WTC11 (cell line): ENCODE results near the gene PIP4K2A. TPM values are rescaled to one million over a fixed set of nuclear protein-coding genes. Genes with fewer than 3 reads are reported as not detected.

Experiments used
- ATAC-seq: fragments of 200-7000 bp; cut with Tn5 transposase; 2 replicates; pipeline ENCODE4 v1.10.0; 2021; ENCODE audit warnings: mild to moderate bottlenecking, moderate library complexity
- CTCF ChIA-PET: fragments of 300-600 bp; sonication (Branson Sonifier 250); formaldehyde crosslinking; loops from one replicate; lab custom pipeline; 2021; ENCODE audit warnings: antibody characterized with exemption; lab: Charles Lee
- POLR2A ChIA-PET: fragments of 350-600 bp; sonication (Branson Sonifier 250); formaldehyde crosslinking; loops from one replicate; lab custom pipeline; 2021; ENCODE audit warnings: antibody characterized with exemption; lab: Charles Lee
- DNase-seq: peaks from one replicate; pipeline ENCODE4 v3.0.0; 2021; ENCODE audit warnings: low spot score
- H3K27ac Mint-ChIP-seq: 2 replicates; pipeline ENCODE4 v1.8.0; 2021; ENCODE audit warnings: mixed read lengths
- H3K27me3 Mint-ChIP-seq: 2 replicates; pipeline ENCODE4 v1.8.0; 2021; ENCODE audit warnings: low read depth, mild to moderate bottlenecking, moderate library complexity, mixed read lengths
- H3K36me3 Mint-ChIP-seq: 2 replicates; pipeline ENCODE4 v1.8.0; 2021; ENCODE audit warnings: mixed read lengths
- H3K4me1 Mint-ChIP-seq: 2 replicates; pipeline ENCODE4 v1.8.0; 2022; ENCODE audit warnings: mixed read lengths
- H3K4me3 Mint-ChIP-seq: 2 replicates; pipeline ENCODE4 v1.8.0; 2021; ENCODE audit warnings: mild to moderate bottlenecking, moderate library complexity, mixed read lengths
- H3K9me3 Mint-ChIP-seq: 2 replicates; pipeline ENCODE4 v1.8.0; 2021; ENCODE audit warnings: mixed read lengths
- ATF2 ChIP-seq: sonication (generic); formaldehyde crosslinking; IDR thresholded peaks from 2 replicates; pipeline ENCODE4 v1.8.1; 2022; ENCODE audit warnings: low read depth, missing genetic modification reagents, borderline replicate concordance
- E2F1 ChIP-seq: sonication (generic); formaldehyde crosslinking; IDR thresholded peaks from 2 replicates; pipeline ENCODE4 v1.8.0; 2022; ENCODE audit warnings: mild to moderate bottlenecking, missing genetic modification reagents
- ELF4 ChIP-seq: sonication (generic); formaldehyde crosslinking; IDR thresholded peaks from 2 replicates; pipeline ENCODE4 v1.8.1; 2022; ENCODE audit warnings: low read depth, mild to moderate bottlenecking, moderate library complexity, missing genetic modification reagents
- GTF2I ChIP-seq: fragments of 250-450 bp; sonication (Bioruptor Pico); conservative IDR thresholded peaks from 2 replicates; pipeline ENCODE4 v1.4.0; 2021; ENCODE audit warnings: mild to moderate bottlenecking
- NFYB ChIP-seq: sonication (generic); formaldehyde crosslinking; conservative IDR thresholded peaks from 2 replicates; pipeline ENCODE4 v1.8.0; 2022; ENCODE audit warnings: low read depth, missing genetic modification reagents
- PREB ChIP-seq: sonication (generic); formaldehyde crosslinking; IDR thresholded peaks from 2 replicates; pipeline ENCODE4 v1.8.1; 2022; ENCODE audit warnings: mild to moderate bottlenecking, missing genetic modification reagents, moderate library complexity, borderline replicate concordance
- PRRX2 ChIP-seq: fragments of 250-450 bp; sonication (Bioruptor Pico); IDR thresholded peaks from 2 replicates; pipeline ENCODE4 v1.8.0; 2021; ENCODE audit warnings: mild to moderate bottlenecking
- SOX15 ChIP-seq: fragments of 250-450 bp; sonication (Bioruptor Pico); IDR thresholded peaks from 2 replicates; pipeline ENCODE4 v1.9.0; 2021; ENCODE audit warnings: mild to moderate bottlenecking
- ZBTB21 ChIP-seq: sonication (generic); formaldehyde crosslinking; IDR thresholded peaks from 2 replicates; pipeline ENCODE4 v1.8.1; 2023; ENCODE audit warnings: mild to moderate bottlenecking, missing genetic modification reagents, borderline replicate concordance
- ZNF425 ChIP-seq: fragments of 250-450 bp; sonication (Bioruptor Pico); conservative IDR thresholded peaks from 2 replicates; pipeline ENCODE4 v1.9.0; 2021; ENCODE audit warnings: mild to moderate bottlenecking
- ZNF512 ChIP-seq: sonication (generic); formaldehyde crosslinking; IDR thresholded peaks from 2 replicates; pipeline ENCODE4 v1.8.1; 2022; ENCODE audit warnings: missing genetic modification reagents, borderline replicate concordance
- ZNF671 ChIP-seq: fragments of 250-450 bp; sonication (Bioruptor Pico); IDR thresholded peaks from 2 replicates; pipeline ENCODE4 v1.8.0; 2021; ENCODE audit warnings: mild to moderate bottlenecking
- total RNA-seq: library from RNA; stranded (reverse); gene quantifications from 3 replicates; pipeline ENCODE4 v1.2.3, GENCODE V29; 2021
- TF ChIP-seq, protein P1 (sequence below): fragments of 250-450 bp; sonication (Bioruptor Pico); IDR thresholded peaks from 2 replicates; pipeline ENCODE4 v1.8.0; 2021; ENCODE audit warnings: mild to moderate bottlenecking

Gene PIP4K2A
- total RNA-seq, 1 experiment from 2014 or later: 47.5 TPM

GRCh38 chr10:22541900-22542299, 172.5 kb downstream of the PIP4K2A start:
- H3K27me3 Mint-ChIP-seq: no peaks in the 10 kb centered on the region
- H3K4me3 Mint-ChIP-seq: no peak overlapping the region
- peaks cover 64% of the 10 kb centered on the region for H3K36me3 Mint-ChIP-seq
- CTCF ChIA-PET: no interaction called here
- POLR2A ChIA-PET: no interaction called here
- DNase-seq: no peak
- no peak overlapping the region for H3K27ac Mint-ChIP-seq
- peaks cover 3% of the 10 kb centered on the region; the same call in 1 of the 2 replicates for H3K4me1 Mint-ChIP-seq
- no peak for ATAC-seq
- H3K9me3 Mint-ChIP-seq: no peaks in the 10 kb centered on the region
- no peak for TF ChIP-seq SOX15 (CRISPR knock-in tag)
- no peak for TF ChIP-seq ZNF512 (CRISPR knock-in tag)
- TF ChIP-seq PRRX2 (CRISPR knock-in tag): no peak

- Mint-ChIP-seq H3K9me3 (no peaks in the 10 kb centered on the region), H3K4me3 (no peak overlapping the region), H3K4me1 (peaks cover 3% of the 10 kb centered on the region; the same call in 1 of the 2 replicates), H3K36me3 (peaks cover 61% of the 10 kb centered on the region), H3K27ac (no peak overlapping the region), H3K27me3 (no peaks in the 10 kb centered on the region)
- TF ChIP-seq GTF2I (CRISPR knock-in tag) (no peak), ZNF671 (CRISPR knock-in tag) (no peak), ATF2 (CRISPR knock-in tag) (no peak), ZBTB21 (CRISPR knock-in tag) (no peak), E2F1 (no peak), ELF4 (no peak)
- TF ChIP-seq, protein P1, sequence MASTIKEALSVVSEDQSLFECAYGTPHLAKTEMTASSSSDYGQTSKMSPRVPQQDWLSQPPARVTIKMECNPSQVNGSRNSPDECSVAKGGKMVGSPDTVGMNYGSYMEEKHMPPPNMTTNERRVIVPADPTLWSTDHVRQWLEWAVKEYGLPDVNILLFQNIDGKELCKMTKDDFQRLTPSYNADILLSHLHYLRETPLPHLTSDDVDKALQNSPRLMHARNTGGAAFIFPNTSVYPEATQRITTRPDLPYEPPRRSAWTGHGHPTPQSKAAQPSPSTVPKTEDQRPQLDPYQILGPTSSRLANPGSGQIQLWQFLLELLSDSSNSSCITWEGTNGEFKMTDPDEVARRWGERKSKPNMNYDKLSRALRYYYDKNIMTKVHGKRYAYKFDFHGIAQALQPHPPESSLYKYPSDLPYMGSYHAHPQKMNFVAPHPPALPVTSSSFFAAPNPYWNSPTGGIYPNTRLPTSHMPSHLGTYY (CRISPR knock-in tag): no peak
- ChIA-PET POLR2A (no interaction called here), CTCF (no interaction called here)
- DNase-seq (no peak), ATAC-seq (no peak)
These were observed 174.6 kb downstream of the PIP4K2A start for GRCh38 chr10:22539579-22540298.

GRCh38 chr10:22537810-22538209, 176.6 kb downstream of the PIP4K2A start:
- CTCF ChIA-PET: no interaction called here
- TF ChIP-seq NFYB (CRISPR knock-in tag): no peak
- POLR2A ChIA-PET: no interaction called here
- no peak for DNase-seq
- peaks cover 3% of the 10 kb centered on the region; the same call in 1 of the 2 replicates for H3K4me1 Mint-ChIP-seq
- H3K27ac Mint-ChIP-seq: no peak overlapping the region
- ATAC-seq: no peak
- H3K4me3 Mint-ChIP-seq: no peak overlapping the region
- no peaks in the 10 kb centered on the region for H3K27me3 Mint-ChIP-seq
- no peaks in the 10 kb centered on the region for H3K9me3 Mint-ChIP-seq
- H3K36me3 Mint-ChIP-seq: peaks cover 61% of the 10 kb centered on the region

DNA sequence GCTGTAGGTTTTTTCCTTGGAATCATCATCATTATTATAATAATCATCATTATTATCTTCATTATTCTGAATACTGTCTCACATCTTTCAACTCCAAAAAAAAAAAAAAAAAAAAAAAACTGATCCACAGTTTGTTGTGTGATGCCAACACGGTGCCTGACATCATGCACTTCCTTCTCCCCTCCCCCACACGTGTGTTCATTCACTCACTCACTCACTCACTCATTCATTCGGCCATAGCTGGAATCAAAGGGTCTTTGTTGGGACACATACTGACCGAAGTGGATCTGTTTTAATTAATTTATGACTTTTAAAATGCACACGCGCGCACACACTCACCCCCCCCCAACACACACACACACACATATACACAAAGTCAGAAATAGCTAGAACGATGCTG, 177.8 kb downstream of the PIP4K2A start:
- 0 out of 2 replicates have a peak, but pooled peaks cover 2% of the 10 kb centered on the region for H3K27me3 Mint-ChIP-seq
- ChIA-PET CTCF (no interaction called here), POLR2A (no interaction called here)
- peaks cover 3% of the 10 kb centered on the region; the same call in 1 of the 2 replicates for H3K4me1 Mint-ChIP-seq
- H3K36me3 Mint-ChIP-seq: peaks cover 61% of the 10 kb centered on the region
- ATAC-seq (no peak), DNase-seq (no peak)
- no peaks in the 10 kb centered on the region; the same call in 1 of the 2 replicates for H3K9me3 Mint-ChIP-seq
- H3K27ac Mint-ChIP-seq: no peak overlapping the region
- no peak overlapping the region for H3K4me3 Mint-ChIP-seq
- TF ChIP-seq PREB (CRISPR knock-in tag): no peak
- TF ChIP-seq ZNF512 (CRISPR knock-in tag): no peak
- no peak for TF ChIP-seq ZNF425
